ENCODE results near the gene INAFM1.

The INAFM1 gene

DNA sequence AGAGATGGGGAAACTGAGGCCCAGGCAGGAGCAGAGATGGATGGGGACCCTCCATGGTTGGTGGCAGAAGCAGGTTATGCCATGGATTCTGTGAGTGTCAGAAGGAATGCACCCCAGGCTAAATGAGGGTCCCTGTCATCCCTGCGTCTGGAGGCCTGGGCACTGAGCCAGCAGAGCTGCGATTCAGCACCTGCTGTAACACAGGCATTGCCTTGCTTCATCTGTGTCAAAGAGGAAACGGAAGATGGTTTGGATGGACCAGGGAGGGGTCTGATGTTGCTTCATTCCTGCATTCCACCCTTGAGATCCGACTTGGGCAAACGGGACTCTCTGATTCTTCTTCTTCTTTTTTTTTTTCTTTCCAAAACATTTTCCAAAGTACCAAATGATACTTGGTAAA, 36.1 kb downstream of the INAFM1 start:
- Mint-ChIP-seq H3K4me1 (no peaks in the 10 kb centered on the region), H3K36me3 (ENCODE audit: low read depth) (no peaks in the 10 kb centered on the region), H3K27me3 (ENCODE audit: low read depth, poor library complexity) (peaks cover 63% of the 10 kb centered on the region), H3K4me3 (no peak overlapping the region), H3K27ac (no peak overlapping the region), H3K9me3 (no peaks in the 10 kb centered on the region)
- no peak for DNase-seq
- TF ChIP-seq CTCF (IDR thresholded peaks at IDR 0.05), result no peak

GRCh38 chr19:47312366-47313006, 37.8 kb downstream of the INAFM1 start:
- Mint-ChIP-seq H3K27me3 (ENCODE audit: low read depth, poor library complexity) (peaks cover 64% of the 10 kb centered on the region), H3K4me1 (no peaks in the 10 kb centered on the region), H3K27ac (no peak overlapping the region), H3K9me3 (no peaks in the 10 kb centered on the region), H3K4me3 (no peak overlapping the region), H3K36me3 (ENCODE audit: low read depth) (no peaks in the 10 kb centered on the region)
- no peak for DNase-seq
- TF ChIP-seq CTCF (IDR thresholded peaks at IDR 0.05), result no peak

- no peaks in the 10 kb centered on the region for H3K4me1 Mint-ChIP-seq
- H3K4me3 Mint-ChIP-seq, result no peak overlapping the region
- H3K36me3 Mint-ChIP-seq (ENCODE audit: low read depth), result no peaks in the 10 kb centered on the region
- H3K27me3 Mint-ChIP-seq (ENCODE audit: low read depth, poor library complexity), result peaks cover 66% of the 10 kb centered on the region
- no peak for TF ChIP-seq CTCF (IDR thresholded peaks at IDR 0.05)
- DNase-seq, result no peak
- no peaks in the 10 kb centered on the region for H3K9me3 Mint-ChIP-seq
- H3K27ac Mint-ChIP-seq, result no peak overlapping the region
Measured at GRCh38 chr19:47313754-47314295, 39.1 kb downstream of the INAFM1 start.

DNA sequence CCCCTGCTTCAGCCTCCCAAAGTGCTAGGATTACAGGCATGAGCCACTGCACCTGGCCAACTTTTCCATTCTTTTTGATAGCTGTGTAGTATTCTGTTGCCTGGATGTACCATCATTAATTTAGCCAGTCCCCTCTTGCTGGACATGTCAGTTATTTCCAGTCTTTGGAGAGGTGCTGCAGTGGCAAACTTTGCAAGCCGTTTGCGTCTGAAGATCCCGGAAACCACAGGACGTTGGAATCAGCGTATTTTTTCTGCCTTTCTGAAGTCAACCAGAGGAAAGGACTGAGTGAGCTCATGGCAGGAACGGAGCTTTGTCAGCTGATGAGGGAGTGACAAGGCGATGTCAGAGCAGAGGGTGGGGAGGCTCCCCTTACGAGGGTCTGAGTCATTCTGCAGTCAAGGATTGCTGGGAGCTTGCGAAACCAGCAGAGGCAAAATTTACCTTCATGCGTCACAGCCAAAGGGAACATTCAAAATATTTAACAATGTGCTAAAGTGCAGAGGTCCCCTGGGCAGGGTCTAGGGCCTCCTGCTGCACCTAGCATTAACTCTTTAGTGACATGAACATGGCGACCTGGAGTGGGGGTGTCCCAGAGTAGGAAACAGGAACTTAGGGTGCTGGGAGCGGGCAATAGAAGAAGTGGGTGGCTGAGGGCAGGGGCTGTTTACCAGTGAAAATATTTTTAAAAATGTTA, 40.6 kb downstream of the INAFM1 start:
- no peak for DNase-seq
- H3K4me1 Mint-ChIP-seq, result no peaks in the 10 kb centered on the region
- no peak overlapping the region for H3K27ac Mint-ChIP-seq
- H3K36me3 Mint-ChIP-seq (ENCODE audit: low read depth), result no peaks in the 10 kb centered on the region
- TF ChIP-seq CTCF (IDR thresholded peaks at IDR 0.05), result no peak
- peaks cover 59% of the 10 kb centered on the region for H3K27me3 Mint-ChIP-seq (ENCODE audit: low read depth, poor library complexity)
- H3K9me3 Mint-ChIP-seq, result no peaks in the 10 kb centered on the region
- no peak overlapping the region for H3K4me3 Mint-ChIP-seq

- H3K36me3 Mint-ChIP-seq (ENCODE audit: low read depth), result no peaks in the 10 kb centered on the region
- no peaks in the 10 kb centered on the region for H3K4me1 Mint-ChIP-seq
- no peak for DNase-seq
- no peak overlapping the region for H3K27ac Mint-ChIP-seq
- no peak for TF ChIP-seq CTCF (IDR thresholded peaks at IDR 0.05)
- peaks cover 53% of the 10 kb centered on the region for H3K27me3 Mint-ChIP-seq (ENCODE audit: low read depth, poor library complexity)
- peaks cover under 1% of the 10 kb centered on the region for H3K9me3 Mint-ChIP-seq
- no peak overlapping the region for H3K4me3 Mint-ChIP-seq
Measured at GRCh38 chr19:47316513-47316912, 41.8 kb downstream of the INAFM1 start.
